ENCODE measurements around the gene NRG3. TPM values are rescaled to one million over a fixed set of nuclear protein-coding genes. Genes with fewer than 3 reads are reported as not detected.

Gene NRG3
- total and polyA plus RNA-seq, 2 donors (not counting 1 experiment from before 2014, with no cell fraction given) = 0.06 TPM; not detected in 1

GRCh38 chr10:82238291-82238690, 363.3 kb downstream of the NRG3 start:
- ChIA-PET CTCF (no interaction called here), POLR2A (no interaction called here)
- TF ChIP-seq EZH2 (IDR thresholded peaks at IDR 0.05; ENCODE audit: borderline replicate concordance, insufficient read depth, low read depth, low read length, poor library complexity, severe bottlenecking) (no peak), CTCF (IDR thresholded peaks at IDR 0.05) (no peak)
- H3K27ac ChIP-seq (ENCODE audit: low read length in 2 of 2) = no peak overlapping the region
- H3K9me3 ChIP-seq (ENCODE audit: control extremely low read depth in 1 of 3, control insufficient read depth in 2 of 3, insufficient read depth in 1 of 3, low read length in 2 of 3) = no peaks in the 10 kb centered on the region
- H3K4me2 ChIP-seq (replicated peaks; ENCODE audit: low read depth, low read length, poor library complexity, severe bottlenecking) = no peak overlapping the region
- no peaks in the 10 kb centered on the region for H3K4me1 ChIP-seq (ENCODE audit: control insufficient read depth in 2 of 2, insufficient read depth in 2 of 2, low read length in 2 of 2)
- no peaks in the 10 kb centered on the region for H3K36me3 ChIP-seq (replicated peaks in 1 of 2; ENCODE audit: control extremely low read depth in 1 of 2, control insufficient read depth in 1 of 2, extremely low read depth in 1 of 2, insufficient read depth in 2 of 2, low read length in 1 of 2)
- no peak overlapping the region for H2AFZ ChIP-seq (ENCODE audit: insufficient read depth, low read depth, low read length, poor library complexity, severe bottlenecking)
- H3K4me3 ChIP-seq (ENCODE audit: control extremely low read depth in 1 of 5, extremely low read depth in 1 of 5, insufficient read depth in 1 of 5, low read depth in 2 of 5, low read length in 4 of 5) = no peak overlapping the region
- DNase-seq (no peak), ATAC-seq (ENCODE audit: low read depth) (no peak)
- H3K9ac ChIP-seq (ENCODE audit: low read length) = no peak overlapping the region
- no CpG with 5 or more reads among the region's 1 CpG for WGBS (ENCODE audit: insufficient coverage)
- Mint-ChIP-seq H3K4me1 (no peaks in the 10 kb centered on the region), H3K9me3 (ENCODE audit: insufficient read depth) (peaks cover 10% of the 10 kb centered on the region), H3K4me3 (no peak overlapping the region), H3K27me3 (no peaks in the 10 kb centered on the region), H3K27ac (no peak overlapping the region)
- no peaks in the 10 kb centered on the region for H4K20me1 ChIP-seq (ENCODE audit: control insufficient read depth, insufficient read depth, low read length, poor library complexity, severe bottlenecking)
- intact Hi-C loops (cut with micrococcal nuclease) = no loop called here
- no peaks in the 10 kb centered on the region for H3K79me2 ChIP-seq (ENCODE audit: control insufficient read depth, insufficient read depth, low read length)
- no peaks in the 10 kb centered on the region for H3K27me3 ChIP-seq (replicated peaks in 1 of 4; ENCODE audit: control extremely low read depth in 1 of 4, control insufficient read depth in 3 of 4, insufficient read depth in 4 of 4, low read length in 3 of 4)

DNA sequence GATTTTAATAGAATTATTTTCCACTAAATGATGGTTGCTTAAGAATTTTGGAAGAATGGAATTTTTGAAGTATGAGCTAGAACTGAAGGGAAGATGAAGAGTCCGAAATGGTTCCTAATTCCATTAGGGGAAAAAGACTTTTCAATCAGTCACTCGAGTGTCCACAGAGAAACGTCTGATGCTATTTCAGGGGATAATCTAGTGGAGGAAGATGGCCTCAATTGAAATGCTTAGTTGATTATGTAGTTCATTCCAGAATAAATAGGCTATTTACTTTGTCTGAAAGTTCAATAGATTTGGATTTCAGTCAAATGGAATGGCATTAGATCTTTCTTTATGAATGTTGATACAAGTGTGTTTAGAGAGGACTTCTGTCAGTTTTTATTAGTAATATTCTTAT, 365.4 kb downstream of the NRG3 start:
- no peak overlapping the region for H3K4me2 ChIP-seq (replicated peaks; ENCODE audit: low read depth, low read length, poor library complexity, severe bottlenecking)
- no peaks in the 10 kb centered on the region for H4K20me1 ChIP-seq (ENCODE audit: control insufficient read depth, insufficient read depth, low read length, poor library complexity, severe bottlenecking)
- Mint-ChIP-seq H3K4me1 (no peaks in the 10 kb centered on the region), H3K27ac (no peak overlapping the region), H3K9me3 (ENCODE audit: insufficient read depth) (peaks cover 5% of the 10 kb centered on the region), H3K4me3 (no peak overlapping the region), H3K27me3 (no peaks in the 10 kb centered on the region)
- DNase-seq = no peak
- no peak overlapping the region for H3K27ac ChIP-seq (ENCODE audit: low read length in 2 of 2)
- H3K4me1 ChIP-seq (ENCODE audit: control insufficient read depth in 2 of 2, insufficient read depth in 2 of 2, low read length in 2 of 2) = no peaks in the 10 kb centered on the region
- POLR2A ChIA-PET = no interaction called here
- no peaks in the 10 kb centered on the region for H3K36me3 ChIP-seq (replicated peaks in 1 of 2; ENCODE audit: control extremely low read depth in 1 of 2, control insufficient read depth in 1 of 2, extremely low read depth in 1 of 2, insufficient read depth in 2 of 2, low read length in 1 of 2)
- no peak overlapping the region for H3K4me3 ChIP-seq (ENCODE audit: control extremely low read depth in 1 of 5, extremely low read depth in 1 of 5, insufficient read depth in 1 of 5, low read depth in 2 of 5, low read length in 4 of 5)
- no peaks in the 10 kb centered on the region for H3K9me3 ChIP-seq (ENCODE audit: control extremely low read depth in 1 of 3, control insufficient read depth in 2 of 3, insufficient read depth in 1 of 3, low read length in 2 of 3)
- H2AFZ ChIP-seq (ENCODE audit: insufficient read depth, low read depth, low read length, poor library complexity, severe bottlenecking) = no peak overlapping the region
- 100% methylated on average over 2 of the region's 3 CpGs for WGBS (ENCODE audit: insufficient coverage)
- H3K9ac ChIP-seq (ENCODE audit: low read length) = no peak overlapping the region
- H3K79me2 ChIP-seq (ENCODE audit: control insufficient read depth, insufficient read depth, low read length) = no peaks in the 10 kb centered on the region
- intact Hi-C loops (cut with micrococcal nuclease) = no loop called here
- H3K27me3 ChIP-seq (replicated peaks in 1 of 4; ENCODE audit: control extremely low read depth in 1 of 4, control insufficient read depth in 3 of 4, insufficient read depth in 4 of 4, low read length in 3 of 4) = no peaks in the 10 kb centered on the region
- no peak for ATAC-seq (ENCODE audit: low read depth)
- TF ChIP-seq EZH2 (IDR thresholded peaks at IDR 0.05; ENCODE audit: borderline replicate concordance, insufficient read depth, low read depth, low read length, poor library complexity, severe bottlenecking) = no peak
- no peak for TF ChIP-seq CTCF (IDR thresholded peaks at IDR 0.05)
- CTCF ChIA-PET = no interaction called here
